GM12874 (cell line): ENCODE results near the gene ABO.

Experiments used
- TF ChIP-seq, protein P1 (sequence below): IDR thresholded peaks from 2 replicates; pipeline ENCODE4 v1.5.1; 2011; ENCODE audit warnings: low read depth, mild to moderate bottlenecking, control low read depth, low read length, moderate library complexity; ENCODE audit not compliant: insufficient read depth

The ABO gene

DNA sequence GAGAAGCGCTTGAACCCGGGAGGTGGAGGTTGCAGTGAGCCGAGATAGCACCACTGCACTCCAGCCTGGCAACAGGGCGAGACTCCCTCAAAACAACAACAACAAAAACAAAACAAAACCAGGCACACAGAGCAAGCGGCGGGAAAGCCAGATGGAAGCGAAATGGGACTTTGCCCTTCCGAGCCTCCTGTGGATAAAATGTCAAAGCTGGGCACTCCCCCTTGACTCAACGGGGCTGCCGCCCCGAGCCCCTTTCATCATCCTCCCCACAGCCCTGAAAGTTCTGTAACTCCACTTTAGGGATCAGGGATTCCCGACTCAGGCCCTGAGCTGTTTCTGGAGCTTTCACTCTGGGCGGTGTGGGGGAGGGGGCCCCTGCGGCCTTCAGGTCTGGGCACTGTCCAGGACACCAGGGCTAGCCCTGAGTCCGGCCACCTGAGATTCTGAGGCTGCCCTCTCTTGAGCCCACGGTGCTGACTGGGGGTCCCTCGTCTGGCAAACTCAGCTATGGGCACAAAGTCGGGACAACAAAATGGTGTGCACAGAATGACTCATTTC, 35.4 kb downstream of the ABO start:
- TF ChIP-seq, protein P1, sequence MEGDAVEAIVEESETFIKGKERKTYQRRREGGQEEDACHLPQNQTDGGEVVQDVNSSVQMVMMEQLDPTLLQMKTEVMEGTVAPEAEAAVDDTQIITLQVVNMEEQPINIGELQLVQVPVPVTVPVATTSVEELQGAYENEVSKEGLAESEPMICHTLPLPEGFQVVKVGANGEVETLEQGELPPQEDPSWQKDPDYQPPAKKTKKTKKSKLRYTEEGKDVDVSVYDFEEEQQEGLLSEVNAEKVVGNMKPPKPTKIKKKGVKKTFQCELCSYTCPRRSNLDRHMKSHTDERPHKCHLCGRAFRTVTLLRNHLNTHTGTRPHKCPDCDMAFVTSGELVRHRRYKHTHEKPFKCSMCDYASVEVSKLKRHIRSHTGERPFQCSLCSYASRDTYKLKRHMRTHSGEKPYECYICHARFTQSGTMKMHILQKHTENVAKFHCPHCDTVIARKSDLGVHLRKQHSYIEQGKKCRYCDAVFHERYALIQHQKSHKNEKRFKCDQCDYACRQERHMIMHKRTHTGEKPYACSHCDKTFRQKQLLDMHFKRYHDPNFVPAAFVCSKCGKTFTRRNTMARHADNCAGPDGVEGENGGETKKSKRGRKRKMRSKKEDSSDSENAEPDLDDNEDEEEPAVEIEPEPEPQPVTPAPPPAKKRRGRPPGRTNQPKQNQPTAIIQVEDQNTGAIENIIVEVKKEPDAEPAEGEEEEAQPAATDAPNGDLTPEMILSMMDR, result no peak

DNA sequence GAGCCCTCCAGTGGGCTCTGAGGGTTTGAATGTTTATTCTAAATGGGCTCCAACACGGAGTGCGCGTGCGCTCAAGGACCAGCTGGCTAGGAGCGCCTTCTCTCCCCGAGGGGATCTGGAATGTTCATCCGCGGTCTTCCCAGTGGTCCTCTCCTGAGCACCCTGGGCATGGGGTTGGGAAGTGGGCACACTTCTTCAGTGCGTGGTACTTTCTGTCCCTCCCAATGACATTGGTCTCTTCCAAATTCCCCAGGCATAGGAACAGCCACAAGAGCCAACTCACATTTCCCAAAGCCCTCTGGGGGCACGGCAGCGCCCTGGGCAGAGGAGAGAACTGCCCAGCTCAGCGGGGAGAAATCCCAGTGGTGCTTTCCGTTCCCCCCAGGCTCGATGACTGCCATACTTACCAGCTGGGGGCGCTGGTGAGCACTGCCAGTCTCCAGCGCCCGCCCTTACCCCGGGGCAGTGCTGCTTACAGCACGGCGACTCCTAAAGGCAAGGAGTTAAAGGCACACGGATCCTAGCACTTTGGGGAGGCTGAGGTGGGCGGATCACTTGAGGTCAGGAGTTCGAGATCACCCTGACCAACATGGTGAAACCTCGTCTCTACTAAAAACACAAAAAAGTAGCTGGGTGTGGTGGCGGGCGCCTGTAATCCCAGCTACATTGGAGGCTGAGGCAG, 36.0 kb downstream of the ABO start:
- TF ChIP-seq, protein P1, result peak; percentile 81

DNA sequence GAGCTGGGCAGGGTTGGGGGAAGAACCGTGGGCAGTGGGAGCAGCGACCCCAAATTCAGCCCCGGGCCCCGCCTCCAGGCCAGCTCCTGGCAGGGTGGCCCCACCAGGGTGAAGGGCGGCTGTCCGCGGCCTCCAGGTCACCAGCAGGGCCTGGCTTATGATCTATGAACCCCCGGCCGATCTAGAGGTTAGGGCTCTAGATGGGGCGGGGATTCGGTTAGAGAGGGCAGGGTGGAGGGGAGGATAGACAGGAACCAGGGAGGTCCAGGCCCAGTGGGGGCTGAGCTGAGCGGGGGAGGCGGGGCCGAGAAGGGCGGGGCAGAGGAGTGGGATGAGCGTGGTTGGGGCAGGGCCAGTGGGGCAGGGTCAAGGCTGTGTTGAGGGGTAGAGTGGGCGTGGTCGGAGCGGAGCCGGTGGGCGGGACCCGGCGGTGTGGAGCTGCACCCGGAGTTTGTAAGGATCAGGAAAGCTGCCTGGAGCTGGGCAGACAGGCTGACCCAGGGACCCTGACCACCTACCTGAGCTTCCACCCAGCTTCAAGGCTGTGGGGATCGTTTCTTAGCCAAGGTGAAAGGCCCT, 36.6 kb downstream of the ABO start:
- TF ChIP-seq, protein P1, result no peak

DNA sequence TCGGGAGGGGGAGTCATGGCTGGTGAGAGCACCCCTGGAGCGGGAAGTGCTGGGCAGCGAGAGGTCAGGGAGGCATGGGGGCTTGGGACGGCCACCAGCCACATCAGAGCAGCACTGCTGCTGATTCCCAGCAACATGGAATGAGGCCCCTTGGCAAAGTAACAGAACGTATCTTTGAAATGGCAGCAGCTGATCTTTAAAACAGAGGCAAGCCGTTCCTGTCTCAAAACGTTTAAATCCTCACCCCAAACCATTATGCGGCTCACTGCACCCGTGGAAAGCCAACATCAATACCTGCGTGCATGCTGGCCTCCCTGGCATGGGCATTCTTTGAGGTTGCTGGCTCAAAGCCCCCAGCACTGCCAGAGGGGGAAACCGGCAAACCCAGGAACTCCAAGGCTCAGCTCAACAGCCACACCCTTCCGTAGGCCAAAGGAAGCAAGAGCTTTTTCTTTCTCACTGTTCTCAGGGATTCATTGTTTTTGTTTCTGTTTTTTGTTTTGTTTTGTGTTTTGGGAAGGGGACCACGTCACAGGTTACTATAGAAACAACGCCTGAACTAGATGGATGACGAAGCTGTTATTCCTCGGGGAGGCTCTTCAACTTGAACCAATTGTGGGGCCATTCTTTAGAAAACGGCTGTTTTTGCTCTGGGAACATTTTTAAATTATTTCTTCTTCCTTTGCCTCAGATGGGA, 37.8 kb downstream of the ABO start:
- TF ChIP-seq, protein P1, result no peak

DNA sequence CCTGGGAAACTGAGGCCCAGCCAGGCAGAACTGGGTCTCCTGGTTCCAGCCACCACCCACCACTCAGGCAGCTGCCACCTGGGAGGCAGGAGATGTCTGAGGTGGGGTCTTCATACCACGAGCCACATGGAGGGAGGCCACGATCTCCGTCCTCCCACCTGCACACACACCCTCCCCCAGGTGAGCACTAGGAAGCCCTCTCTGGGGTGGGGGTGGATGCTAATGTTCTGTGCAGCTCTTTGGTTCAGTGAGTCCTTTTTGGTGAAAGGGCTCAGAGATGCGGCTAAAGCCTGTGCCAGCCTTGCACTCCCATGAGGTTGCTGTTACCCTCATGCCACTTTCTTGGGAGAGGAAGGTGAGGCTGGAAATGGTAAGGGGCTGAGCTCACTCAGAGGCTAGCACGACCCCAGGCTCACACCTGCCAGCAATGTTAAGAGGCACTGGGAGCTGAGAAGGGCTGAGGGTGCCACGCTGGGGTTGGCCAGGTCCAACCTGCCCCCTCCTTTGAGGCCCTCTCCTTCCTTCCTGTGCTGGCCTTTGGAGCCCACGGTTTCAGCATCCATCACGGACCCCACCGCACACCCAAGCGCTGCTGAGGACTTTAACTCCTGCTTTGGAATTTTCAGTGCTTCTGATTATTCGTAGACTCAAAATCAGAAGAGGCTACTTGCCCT, 39.3 kb downstream of the ABO start:
- TF ChIP-seq, protein P1, result no peak

DNA sequence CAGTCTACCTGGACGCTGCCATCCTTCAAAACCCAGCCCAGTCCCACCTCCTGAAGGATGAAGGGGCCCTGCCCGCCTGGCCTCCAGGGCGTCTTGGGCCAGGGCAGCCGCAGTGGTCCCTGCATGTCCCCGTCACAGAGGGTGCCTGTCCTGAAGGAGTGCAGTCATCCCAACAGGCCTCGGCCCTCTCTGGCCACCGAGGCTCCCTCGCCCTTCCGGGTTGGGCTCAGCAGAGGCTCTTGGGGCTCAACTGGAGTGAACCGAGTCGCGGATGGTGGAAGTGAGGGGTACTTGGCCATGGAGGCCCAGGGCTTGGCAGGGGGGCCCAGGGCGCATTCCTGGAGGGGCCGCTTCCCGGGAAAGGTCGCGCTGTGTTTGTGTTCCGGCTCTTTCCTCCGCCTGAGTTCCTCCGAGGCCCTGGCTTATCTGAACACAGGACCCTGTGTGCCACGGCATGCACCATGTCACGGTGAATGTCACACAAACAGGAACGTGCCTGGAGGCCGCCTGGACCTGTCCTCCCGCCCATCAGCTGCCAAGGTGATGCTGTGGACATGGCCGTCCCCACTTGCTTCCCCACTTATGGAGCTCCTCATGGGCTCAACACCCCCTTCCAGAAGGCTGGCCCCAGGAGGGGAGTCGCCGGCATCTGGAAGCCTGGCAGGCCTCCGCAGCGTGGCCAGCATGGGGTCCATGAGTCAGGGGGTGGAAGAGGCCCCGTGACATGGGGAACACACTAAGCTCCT, 40.3 kb downstream of the ABO start:
- TF ChIP-seq, protein P1, result no peak
